ENCODE data around the gene NFIA. TPM values are rescaled to one million over a fixed set of nuclear protein-coding genes. Genes with fewer than 3 reads are reported as not detected.

NFIA gene
- total and polyA plus RNA-seq, 4 experiments from 2014 or later = 5.1 to 7.3 (median 6.7) TPM

GRCh38 chr1:61234587-61234919, 152.2 kb downstream of the NFIA start:
- H3K27ac ChIP-seq (ENCODE audit: low read depth, low read length) = no peak overlapping the region
- intact Hi-C loops (cut with micrococcal nuclease) = no loop called here
- peaks cover 0 to 4% of the 10 kb centered on the region in 2 donors for H3K36me3 Mint-ChIP-seq
- no peaks in the 10 kb centered on the region for H3K27me3 ChIP-seq (ENCODE audit: insufficient read depth, low read length)
- no peak overlapping the region for H3K4me3 Mint-ChIP-seq
- H3K4me1 Mint-ChIP-seq = no peaks in the 10 kb centered on the region
- ChIA-PET POLR2A (ENCODE audit: partially characterized antibody) (no interaction called here), CTCF (ENCODE audit: partially characterized antibody) (no interaction called here)
- no peak for DNase-seq
- H3K27me3 Mint-ChIP-seq = peaks cover 0 to 2% of the 10 kb centered on the region in 2 donors
- no peaks in the 10 kb centered on the region for H3K9me3 ChIP-seq (ENCODE audit: control insufficient read depth in 1 of 2, low read length in 2 of 2)
- H3K9me3 Mint-ChIP-seq = peaks cover 0 to 1% (median 0%) of the 10 kb centered on the region in 8 donors
- no peak overlapping the region for H3K27ac Mint-ChIP-seq
- H3K36me3 ChIP-seq (ENCODE audit: insufficient read depth, low read length) = no peaks in the 10 kb centered on the region
- H3K4me1 ChIP-seq (ENCODE audit: insufficient read depth, low read length) = no peaks in the 10 kb centered on the region
- no peak overlapping the region for H3K4me3 ChIP-seq (ENCODE audit: low read length in 2 of 2)

- CTCF ChIA-PET (ENCODE audit: partially characterized antibody) = interaction anchor here (2.1 kb wide), 1 partner anchor 194 kb away, joined by 7 read pairs; no protein-coding TSS in a partner anchor
- Mint-ChIP-seq H3K36me3 (peaks cover 0 to 4% of the 10 kb centered on the region in 2 donors), H3K9me3 (no peaks in the 10 kb centered on the region), H3K27me3 (peaks cover 0 to 2% of the 10 kb centered on the region in 2 donors), H3K27ac (no peak overlapping the region), H3K4me1 (no peaks in the 10 kb centered on the region), H3K4me3 (no peak overlapping the region)
- Histone ChIP-seq H3K36me3 (ENCODE audit: insufficient read depth, low read length) (no peaks in the 10 kb centered on the region), H3K9me3 (ENCODE audit: control insufficient read depth in 1 of 2, low read length in 2 of 2) (no peaks in the 10 kb centered on the region), H3K4me1 (ENCODE audit: insufficient read depth, low read length) (no peaks in the 10 kb centered on the region), H3K27ac (ENCODE audit: low read depth, low read length) (no peak overlapping the region), H3K27me3 (ENCODE audit: insufficient read depth, low read length) (no peaks in the 10 kb centered on the region), H3K4me3 (ENCODE audit: low read length in 2 of 2) (no peak overlapping the region)
- intact Hi-C loops (cut with micrococcal nuclease) = no loop called here
- DNase-seq = no peak
- POLR2A ChIA-PET (ENCODE audit: partially characterized antibody) = interaction anchor here (0.6 kb wide), 1 partner anchor 560 kb away, joined by 3 read pairs; no protein-coding TSS in a partner anchor
Observed at GRCh38 chr1:61237147-61237546, 154.8 kb downstream of the NFIA start.

DNA sequence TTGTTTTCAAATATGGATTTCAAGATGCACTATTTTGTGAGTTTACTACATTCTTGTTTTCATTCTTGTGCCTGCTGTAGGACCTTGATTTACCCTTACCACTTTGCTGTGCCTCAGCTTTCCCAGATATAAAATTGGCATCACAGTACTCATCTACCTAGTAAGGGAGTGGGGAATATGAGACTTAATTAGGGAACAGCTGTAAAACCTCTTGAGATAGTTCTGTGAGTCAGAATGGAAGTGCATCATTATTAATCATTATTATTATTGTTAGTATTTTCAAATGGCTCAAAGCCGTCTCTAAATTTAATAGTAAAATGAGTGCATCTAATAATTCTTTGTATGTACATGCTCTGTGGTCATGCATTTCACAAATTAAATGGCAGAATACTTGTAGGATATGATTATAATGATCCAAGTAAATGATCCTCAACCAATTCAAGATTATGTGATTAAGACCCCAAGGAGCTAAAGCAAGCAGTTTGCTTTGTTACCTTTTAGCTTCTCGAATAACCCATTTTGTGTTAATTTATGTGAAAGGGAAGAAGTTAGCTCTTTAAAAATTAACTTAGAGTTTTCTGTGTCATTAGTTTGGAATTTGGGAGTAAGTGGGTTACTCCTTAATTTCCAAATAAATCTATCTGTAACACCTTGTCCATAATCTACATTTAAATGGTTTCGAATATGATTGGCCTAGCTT, 155.4 kb downstream of the NFIA start:
- H3K27ac Mint-ChIP-seq = no peak overlapping the region
- no peaks in the 10 kb centered on the region for H3K4me1 ChIP-seq (ENCODE audit: insufficient read depth, low read length)
- H3K27me3 Mint-ChIP-seq = peaks cover 0 to 2% of the 10 kb centered on the region in 2 donors
- ChIA-PET POLR2A (ENCODE audit: partially characterized antibody) (interaction anchor here (0.6 kb wide), 1 partner anchor 560 kb away, joined by 3 read pairs; no protein-coding TSS in a partner anchor), CTCF (ENCODE audit: partially characterized antibody) (interaction anchor here (0.9 to 2.1 kb wide), 2 partner anchors 31 to 195 kb away, joined by 3 to 7 read pairs; no protein-coding TSS in a partner anchor)
- H3K4me3 Mint-ChIP-seq = no peak overlapping the region
- H3K36me3 Mint-ChIP-seq = peaks cover 0 to 4% of the 10 kb centered on the region in 2 donors
- H3K9me3 ChIP-seq (ENCODE audit: control insufficient read depth in 1 of 2, low read length in 2 of 2) = no peaks in the 10 kb centered on the region
- DNase-seq = no peak
- intact Hi-C loops (cut with micrococcal nuclease) = no loop called here
- H3K27ac ChIP-seq (ENCODE audit: low read depth, low read length) = no peak overlapping the region
- no peaks in the 10 kb centered on the region for H3K27me3 ChIP-seq (ENCODE audit: insufficient read depth, low read length)
- H3K9me3 Mint-ChIP-seq = no peaks in the 10 kb centered on the region
- H3K4me3 ChIP-seq (ENCODE audit: low read length in 2 of 2) = no peak overlapping the region
- H3K4me1 Mint-ChIP-seq = no peaks in the 10 kb centered on the region
- no peaks in the 10 kb centered on the region for H3K36me3 ChIP-seq (ENCODE audit: insufficient read depth, low read length)

- CTCF ChIA-PET (ENCODE audit: partially characterized antibody) = interaction anchor here (0.9 kb wide), 1 partner anchor 31 kb away, joined by 3 read pairs; no protein-coding TSS in a partner anchor
- H3K27ac Mint-ChIP-seq = no peak overlapping the region
- no peaks in the 10 kb centered on the region for H3K4me1 ChIP-seq (ENCODE audit: insufficient read depth, low read length)
- peaks cover 0 to 2% of the 10 kb centered on the region in 2 donors for H3K27me3 Mint-ChIP-seq
- H3K36me3 Mint-ChIP-seq = peaks cover 0 to 4% of the 10 kb centered on the region in 2 donors
- no peak overlapping the region for H3K27ac ChIP-seq (ENCODE audit: low read depth, low read length)
- no peak for DNase-seq
- H3K4me3 Mint-ChIP-seq = no peak overlapping the region
- H3K4me3 ChIP-seq (ENCODE audit: low read length in 2 of 2) = no peak overlapping the region
- H3K9me3 Mint-ChIP-seq = no peaks in the 10 kb centered on the region
- no peaks in the 10 kb centered on the region for H3K36me3 ChIP-seq (ENCODE audit: insufficient read depth, low read length)
- no peaks in the 10 kb centered on the region for H3K9me3 ChIP-seq (ENCODE audit: control insufficient read depth in 1 of 2, low read length in 2 of 2)
- no peaks in the 10 kb centered on the region for H3K27me3 ChIP-seq (ENCODE audit: insufficient read depth, low read length)
- H3K4me1 Mint-ChIP-seq = no peaks in the 10 kb centered on the region
- POLR2A ChIA-PET (ENCODE audit: partially characterized antibody) = no interaction called here
- intact Hi-C loops (cut with micrococcal nuclease) = no loop called here
Observed at GRCh38 chr1:61238359-61238665, 156.0 kb downstream of the NFIA start.

DNA sequence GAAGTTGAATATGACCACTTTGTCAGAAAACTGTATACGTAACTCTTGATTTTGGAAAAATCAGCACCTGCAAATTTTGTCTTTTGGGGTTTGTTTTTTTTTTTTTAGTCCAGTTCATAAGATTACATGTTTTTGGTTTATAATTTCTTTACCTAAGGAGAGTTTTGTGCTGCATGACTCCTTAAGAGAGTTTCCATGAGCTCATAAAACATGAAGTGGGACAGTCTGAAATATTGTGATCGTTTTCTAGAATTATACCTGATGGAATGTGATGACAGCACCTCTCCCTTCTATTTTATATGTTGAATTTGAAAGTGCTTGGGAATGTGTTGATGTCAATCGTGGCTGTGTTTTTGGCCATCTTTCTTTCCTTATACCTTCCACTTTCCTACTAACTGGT, 158.5 kb downstream of the NFIA start:
- POLR2A ChIA-PET (ENCODE audit: partially characterized antibody) = no interaction called here
- H3K36me3 ChIP-seq (ENCODE audit: insufficient read depth, low read length) = no peaks in the 10 kb centered on the region
- H3K9me3 ChIP-seq (ENCODE audit: control insufficient read depth in 1 of 2, low read length in 2 of 2) = no peaks in the 10 kb centered on the region
- no peak overlapping the region for H3K4me3 ChIP-seq (ENCODE audit: low read length in 2 of 2)
- DNase-seq = no peak
- Mint-ChIP-seq H3K4me1 (no peaks in the 10 kb centered on the region), H3K27me3 (no peaks in the 10 kb centered on the region), H3K27ac (no peak overlapping the region), H3K9me3 (no peaks in the 10 kb centered on the region), H3K36me3 (no peaks in the 10 kb centered on the region), H3K4me3 (no peak overlapping the region)
- H3K4me1 ChIP-seq (ENCODE audit: insufficient read depth, low read length) = no peaks in the 10 kb centered on the region
- intact Hi-C loops (cut with micrococcal nuclease) = no loop called here
- H3K27me3 ChIP-seq (ENCODE audit: insufficient read depth, low read length) = no peaks in the 10 kb centered on the region
- CTCF ChIA-PET (ENCODE audit: partially characterized antibody) = no interaction called here
- no peak overlapping the region for H3K27ac ChIP-seq (ENCODE audit: low read depth, low read length)

DNA sequence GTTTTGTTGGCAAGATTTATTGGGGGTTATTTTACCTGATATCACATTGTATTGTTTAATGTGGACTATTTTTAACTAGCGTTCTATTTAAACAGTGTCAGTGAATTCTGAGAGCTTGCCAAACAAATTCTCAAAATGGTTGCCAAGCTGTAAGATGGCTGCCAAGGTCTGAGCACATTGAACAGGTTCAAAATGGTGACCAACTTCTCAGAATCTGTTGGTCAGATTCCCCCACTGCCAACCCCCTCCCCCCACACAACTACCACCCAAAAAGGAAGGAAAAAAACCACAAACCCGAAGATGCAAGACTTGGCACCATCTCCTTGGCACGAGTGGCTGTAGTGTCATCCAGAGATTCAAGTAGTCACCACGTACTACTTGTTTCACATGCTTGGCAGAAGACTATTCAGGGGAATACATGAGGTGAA, 159.1 kb downstream of the NFIA start:
- H3K27ac ChIP-seq (ENCODE audit: low read depth, low read length) = no peak overlapping the region
- Mint-ChIP-seq H3K36me3 (no peaks in the 10 kb centered on the region), H3K27me3 (no peaks in the 10 kb centered on the region), H3K9me3 (no peaks in the 10 kb centered on the region), H3K4me1 (no peaks in the 10 kb centered on the region), H3K27ac (no peak overlapping the region), H3K4me3 (no peak overlapping the region)
- H3K4me3 ChIP-seq (ENCODE audit: low read length in 2 of 2) = no peak overlapping the region
- no peaks in the 10 kb centered on the region for H3K36me3 ChIP-seq (ENCODE audit: insufficient read depth, low read length)
- H3K9me3 ChIP-seq (ENCODE audit: control insufficient read depth in 1 of 2, low read length in 2 of 2) = no peaks in the 10 kb centered on the region
- intact Hi-C loops (cut with micrococcal nuclease) = no loop called here
- H3K4me1 ChIP-seq (ENCODE audit: insufficient read depth, low read length) = no peaks in the 10 kb centered on the region
- CTCF ChIA-PET (ENCODE audit: partially characterized antibody) = interaction anchor here (1.4 kb wide), 1 partner anchor 192 kb away, joined by 3 read pairs; no protein-coding TSS in a partner anchor
- POLR2A ChIA-PET (ENCODE audit: partially characterized antibody) = no interaction called here
- DNase-seq = no peak
- no peaks in the 10 kb centered on the region for H3K27me3 ChIP-seq (ENCODE audit: insufficient read depth, low read length)

GRCh38 chr1:61241973-61242381, 159.6 kb downstream of the NFIA start:
- no peak overlapping the region for H3K27ac Mint-ChIP-seq
- no peaks in the 10 kb centered on the region for H3K27me3 Mint-ChIP-seq
- no peaks in the 10 kb centered on the region for H3K36me3 ChIP-seq (ENCODE audit: insufficient read depth, low read length)
- intact Hi-C loops (cut with micrococcal nuclease) = no loop called here
- H3K4me1 ChIP-seq (ENCODE audit: insufficient read depth, low read length) = no peaks in the 10 kb centered on the region
- H3K4me3 Mint-ChIP-seq = no peak overlapping the region
- no peaks in the 10 kb centered on the region for H3K9me3 Mint-ChIP-seq
- peaks cover 0 to 3% of the 10 kb centered on the region in 2 donors for H3K36me3 Mint-ChIP-seq
- no peaks in the 10 kb centered on the region for H3K9me3 ChIP-seq (ENCODE audit: control insufficient read depth in 1 of 2, low read length in 2 of 2)
- ChIA-PET POLR2A (ENCODE audit: partially characterized antibody) (no interaction called here), CTCF (ENCODE audit: partially characterized antibody) (interaction anchor here (1.4 kb wide), 1 partner anchor 192 kb away, joined by 3 read pairs; no protein-coding TSS in a partner anchor)
- H3K4me3 ChIP-seq (ENCODE audit: low read length in 2 of 2) = no peak overlapping the region
- H3K27ac ChIP-seq (ENCODE audit: low read depth, low read length) = no peak overlapping the region
- H3K4me1 Mint-ChIP-seq = no peaks in the 10 kb centered on the region
- no peak for DNase-seq
- H3K27me3 ChIP-seq (ENCODE audit: insufficient read depth, low read length) = no peaks in the 10 kb centered on the region

All from CD4-positive, alpha-beta memory T cell (primary cell).